ENCODE data around the gene GP9.

- TF ChIP-seq POLR2AphosphoS5 (IDR thresholded peaks at IDR 0.05) (no peak), POLR2A (IDR thresholded peaks at IDR 0.05) (no peak)
Measured at GRCh38 chr3:129031476-129032215, 28.9 kb upstream of the GP9 start.

Measured in suprapubic skin (tissue), 4 donors.